Tibial nerve (tissue), 4 donors: Measurements from ENCODE around the gene LRRC26. TPM values are rescaled to one million over a fixed set of nuclear protein-coding genes. Genes with fewer than 3 reads are reported as not detected.
A peak's percentile ranks its signal among the peaks of the same experiment; 100 is the strongest.

Experiments
- DNase-seq, 2 donors: peaks; one replicate each; pipeline ENCODE4 v3.0.0-alpha.2; 2019; ENCODE audit warnings: low spot score in 2 of 2
- H3K27ac ChIP-seq, 4 donors: fragments of 200-600 bp; sonication (generic) in 3 of 4; one replicate each; pipeline ENCODE4 v1.5.1; 2017 to 2019; ENCODE audit warnings: mild to moderate bottlenecking in 1 of 4
- H3K27me3 ChIP-seq, 2 donors: fragments of 200-600 bp; sonication (generic) in 1 of 2; one replicate each; pipeline versions ENCODE4 v1.5.1 to v1.6.0; 2017 to 2019
- H3K36me3 ChIP-seq, 3 donors: fragments of 200-600 bp; sonication (generic); one replicate each; pipeline ENCODE4 v1.5.1; 2018 to 2019
- H3K4me1 ChIP-seq, 4 donors: fragments of 200-600 bp; sonication (generic) in 3 of 4; one replicate each; pipeline ENCODE4 v1.5.1; 2017 to 2019
- H3K4me3 ChIP-seq, 4 donors: fragments of 200-600 bp; sonication (generic) in 3 of 4; one replicate each; pipeline ENCODE4 v1.5.1; 2017 to 2019; ENCODE audit warnings: mild to moderate bottlenecking in 1 of 4, moderate library complexity in 1 of 4
- H3K9me3 ChIP-seq, 4 donors: fragments of 200-600 bp; sonication (generic) in 3 of 4; one replicate each; pipeline ENCODE4 v1.5.1; 2017 to 2019
- EP300 ChIP-seq, 2 donors: sonication (generic); formaldehyde crosslinking; IDR thresholded peaks; one replicate each; pipeline ENCODE4 v1.6.1; 2017; ENCODE audit warnings: antibody characterized with exemption in 2 of 2, mild to moderate bottlenecking in 1 of 2
- POLR2A ChIP-seq, 2 donors: fragments of 450-650 bp; IDR thresholded peaks; one replicate each; pipeline ENCODE4 v1.6.1; 2017; ENCODE audit warnings: antibody characterized with exemption in 2 of 2, mild to moderate bottlenecking in 2 of 2, moderate library complexity in 2 of 2
- WGBS, 2 donors: methylation state at CpG; one replicate each; pipeline ENCODE4 v1.1.5; 2018; 5-methylcytosine and 5-hydroxymethylcytosine counted together
- total RNA-seq, 4 donors: library from RNA; depleted of rRNA; stranded (reverse); fragments of >200 nt; gene quantifications; one replicate each; pipeline ENCODE4 v1.1.0, GENCODE V29; 2016
- TF ChIP-seq, protein P1 (sequence below), 5 experiments: fragments of 200-600 bp in 3 of 5; fragments of 450-650 bp in 2 of 5; sonication (generic) in 3 of 5; IDR thresholded peaks; one replicate each; pipeline ENCODE4 v1.5.1; 2016 to 2019; ENCODE audit warnings: antibody characterized with exemption in 5 of 5, mild to moderate bottlenecking in 3 of 5, moderate library complexity in 2 of 5

The LRRC26 gene
- total RNA-seq, 4 donors from 2014 or later: not detected

DNA sequence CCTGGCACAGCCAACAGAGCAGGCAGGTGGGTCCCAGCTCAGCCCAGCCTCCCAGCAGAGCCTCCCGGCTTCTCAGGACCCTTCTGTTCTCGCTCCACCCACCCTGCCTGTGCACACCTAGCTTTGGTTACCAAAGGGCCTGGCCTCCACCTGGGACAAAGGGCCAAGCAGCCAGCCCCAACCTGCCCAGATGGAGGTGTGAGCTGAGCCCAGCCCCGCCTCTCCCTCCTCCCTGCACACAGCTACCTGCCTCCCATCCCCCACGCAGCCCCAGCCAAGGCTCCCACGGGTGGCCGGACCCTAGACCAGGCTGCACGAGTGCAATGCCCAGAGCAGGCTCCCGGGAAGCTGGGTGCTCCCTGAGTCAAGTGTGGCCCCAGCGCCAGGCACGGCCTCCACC, 25.1 kb upstream of the LRRC26 start:
- peaks cover 0 to 25% (median 6%) of the 10 kb centered on the region in 3 donors for H3K36me3 ChIP-seq
- peaks cover 9 to 74% (median 22%) of the 10 kb centered on the region in 4 donors for H3K4me1 ChIP-seq
- H3K27me3 ChIP-seq: no peaks in the 10 kb centered on the region
- no peak for TF ChIP-seq POLR2A (IDR thresholded peaks at IDR 0.05)
- no peak for TF ChIP-seq EP300 (IDR thresholded peaks at IDR 0.05)
- TF ChIP-seq, protein P1, sequence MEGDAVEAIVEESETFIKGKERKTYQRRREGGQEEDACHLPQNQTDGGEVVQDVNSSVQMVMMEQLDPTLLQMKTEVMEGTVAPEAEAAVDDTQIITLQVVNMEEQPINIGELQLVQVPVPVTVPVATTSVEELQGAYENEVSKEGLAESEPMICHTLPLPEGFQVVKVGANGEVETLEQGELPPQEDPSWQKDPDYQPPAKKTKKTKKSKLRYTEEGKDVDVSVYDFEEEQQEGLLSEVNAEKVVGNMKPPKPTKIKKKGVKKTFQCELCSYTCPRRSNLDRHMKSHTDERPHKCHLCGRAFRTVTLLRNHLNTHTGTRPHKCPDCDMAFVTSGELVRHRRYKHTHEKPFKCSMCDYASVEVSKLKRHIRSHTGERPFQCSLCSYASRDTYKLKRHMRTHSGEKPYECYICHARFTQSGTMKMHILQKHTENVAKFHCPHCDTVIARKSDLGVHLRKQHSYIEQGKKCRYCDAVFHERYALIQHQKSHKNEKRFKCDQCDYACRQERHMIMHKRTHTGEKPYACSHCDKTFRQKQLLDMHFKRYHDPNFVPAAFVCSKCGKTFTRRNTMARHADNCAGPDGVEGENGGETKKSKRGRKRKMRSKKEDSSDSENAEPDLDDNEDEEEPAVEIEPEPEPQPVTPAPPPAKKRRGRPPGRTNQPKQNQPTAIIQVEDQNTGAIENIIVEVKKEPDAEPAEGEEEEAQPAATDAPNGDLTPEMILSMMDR (IDR thresholded peaks at IDR 0.05): no peak
- DNase-seq: no peak
- peak overlapping the region in 1 of 4 donors; percentile 0 for H3K27ac ChIP-seq
- H3K4me3 ChIP-seq: no peak overlapping the region
- WGBS, 2 donors: 85% methylated on average over 4 to 10 of the region's 10 CpGs
- no peaks in the 10 kb centered on the region for H3K9me3 ChIP-seq

DNA sequence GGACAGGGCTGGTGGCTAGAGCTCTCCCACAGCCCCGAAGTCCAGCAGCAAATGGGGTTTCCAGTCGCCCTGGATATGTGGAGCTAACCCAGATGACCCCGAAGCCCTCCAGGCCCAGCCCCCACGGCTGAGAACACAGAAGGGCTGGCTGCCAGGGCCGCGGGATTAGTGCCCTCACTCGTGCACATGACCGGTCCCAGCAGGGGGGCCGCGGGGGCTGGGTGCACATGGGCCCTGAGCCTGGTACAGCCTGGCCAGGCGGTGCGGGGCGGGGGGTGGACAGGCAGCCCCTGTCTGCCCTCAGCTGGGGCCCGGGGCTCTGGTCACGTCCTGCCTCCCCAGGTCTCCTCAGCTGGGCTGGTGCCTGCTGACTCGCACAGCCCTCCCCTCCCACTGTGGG, 24.5 kb upstream of the LRRC26 start:
- 47 to 62% methylated on average over 2 to 12 of the region's 16 CpGs for WGBS, 2 donors
- peaks cover 0 to 27% (median 7%) of the 10 kb centered on the region in 3 donors for H3K36me3 ChIP-seq
- H3K27me3 ChIP-seq: no peaks in the 10 kb centered on the region
- TF ChIP-seq POLR2A (IDR thresholded peaks at IDR 0.05) (no peak), EP300 (IDR thresholded peaks at IDR 0.05) (no peak)
- TF ChIP-seq, protein P1 (IDR thresholded peaks at IDR 0.05): no peak
- DNase-seq: no peak
- H3K4me1 ChIP-seq: peaks cover 11 to 74% (median 22%) of the 10 kb centered on the region in 4 donors
- H3K4me3 ChIP-seq: no peak overlapping the region
- H3K9me3 ChIP-seq: no peaks in the 10 kb centered on the region
- H3K27ac ChIP-seq: peak overlapping the region in 1 of 4 donors; percentile 0

DNA sequence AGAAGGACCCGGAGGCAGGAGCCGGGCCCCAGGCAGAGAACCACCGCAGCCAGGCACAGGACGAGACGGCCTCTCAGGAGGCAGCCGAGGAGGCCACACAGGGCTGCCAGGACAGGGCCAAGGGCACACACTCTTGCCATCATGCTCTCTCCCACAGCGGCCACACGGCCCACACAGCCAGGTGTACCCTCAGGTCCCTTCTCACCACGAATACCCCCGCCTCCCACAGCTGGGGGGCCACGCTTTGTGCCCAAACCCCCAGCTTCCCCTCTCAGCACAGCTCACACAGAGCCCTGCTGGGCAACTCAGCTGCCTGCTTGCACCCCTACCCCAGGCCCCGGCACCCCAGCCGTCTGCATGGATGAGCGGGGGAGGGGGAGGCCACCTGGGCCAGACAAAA, 23.9 kb upstream of the LRRC26 start:
- peaks cover 7 to 72% (median 20%) of the 10 kb centered on the region in 4 donors for H3K4me1 ChIP-seq
- DNase-seq: no peak
- WGBS, 2 donors: 84 to 86% methylated on average over 11 to 13 of the region's 14 CpGs

DNA sequence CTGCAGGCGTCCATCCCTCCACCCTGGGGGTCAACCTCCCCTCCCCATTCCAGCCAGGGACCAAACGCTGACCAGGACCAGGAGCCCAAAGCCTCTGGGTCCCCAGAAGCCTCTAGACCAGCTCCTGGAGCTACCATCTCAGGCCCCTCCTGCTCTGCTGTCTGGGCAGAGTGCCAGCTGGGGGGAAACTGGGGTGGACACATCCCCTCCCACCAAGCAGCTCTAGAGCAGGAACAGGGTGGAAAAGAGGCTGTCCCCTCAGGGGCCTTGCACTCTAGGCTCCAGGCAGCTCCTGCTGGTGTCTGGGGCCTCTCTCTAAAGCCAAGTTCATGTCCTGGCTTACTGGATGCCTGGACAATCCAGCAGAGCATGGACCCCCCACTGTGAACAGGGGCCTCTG, 23.0 kb upstream of the LRRC26 start:
- Histone ChIP-seq H3K36me3 (peaks cover 0 to 27% (median 7%) of the 10 kb centered on the region in 3 donors), H3K4me1 (peaks cover 7 to 64% (median 17%) of the 10 kb centered on the region in 4 donors), H3K27ac (no peak overlapping the region), H3K9me3 (no peaks in the 10 kb centered on the region), H3K4me3 (no peak overlapping the region), H3K27me3 (no peaks in the 10 kb centered on the region)
- DNase-seq: no peak
- 60 to 86% methylated on average over 1 to 2 of the region's 2 CpGs for WGBS, 2 donors
- no peak for TF ChIP-seq EP300 (IDR thresholded peaks at IDR 0.05)
- TF ChIP-seq POLR2A (IDR thresholded peaks at IDR 0.05): no peak
- TF ChIP-seq, protein P1 (IDR thresholded peaks at IDR 0.05): no peak

More for the DNA sequence above, 23.9 kb upstream of the LRRC26 start:
- Histone ChIP-seq H3K4me3 (no peak overlapping the region), H3K27ac (no peak overlapping the region), H3K9me3 (no peaks in the 10 kb centered on the region), H3K36me3 (peaks cover 0 to 27% (median 7%) of the 10 kb centered on the region in 3 donors), H3K27me3 (no peaks in the 10 kb centered on the region)
- TF ChIP-seq, protein P1 (IDR thresholded peaks at IDR 0.05): no peak
- TF ChIP-seq POLR2A (IDR thresholded peaks at IDR 0.05): no peak
- TF ChIP-seq EP300 (IDR thresholded peaks at IDR 0.05): no peak

DNA sequence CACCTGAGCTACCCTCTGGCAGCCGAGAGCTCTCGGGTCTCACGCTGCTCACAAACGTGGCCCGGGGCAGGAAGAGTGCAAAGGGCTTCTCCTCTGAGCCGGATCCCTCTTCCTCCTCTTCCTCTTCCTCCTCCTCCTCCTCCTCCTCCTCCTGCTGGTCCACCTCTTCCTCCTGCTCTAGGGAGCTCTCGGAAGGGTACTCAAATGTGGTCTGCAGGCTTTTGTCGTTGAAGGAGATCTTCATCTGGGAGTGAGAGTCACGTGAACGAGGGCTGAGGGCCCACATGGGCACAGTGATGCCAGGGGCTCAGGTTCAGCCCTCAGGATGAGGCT, 22.6 kb upstream of the LRRC26 start:
- H3K4me3 ChIP-seq: no peak overlapping the region
- no peaks in the 10 kb centered on the region for H3K9me3 ChIP-seq
- H3K27me3 ChIP-seq: no peaks in the 10 kb centered on the region
- no peak overlapping the region for H3K27ac ChIP-seq
- 75 to 79% methylated on average over 10 of the region's 10 CpGs for WGBS, 2 donors
- H3K36me3 ChIP-seq: peaks cover 0 to 27% (median 7%) of the 10 kb centered on the region in 3 donors
- peaks cover 7 to 64% (median 20%) of the 10 kb centered on the region in 4 donors for H3K4me1 ChIP-seq
- no peak for DNase-seq
- TF ChIP-seq POLR2A (IDR thresholded peaks at IDR 0.05) (no peak), EP300 (IDR thresholded peaks at IDR 0.05) (no peak)
- TF ChIP-seq, protein P1 (IDR thresholded peaks at IDR 0.05): no peak
